GM06990 (cell line): Measurements from ENCODE around the gene PSMD5.

Experiments used
- DNase-seq: peaks from one replicate; pipeline ENCODE4 v3.0.0-alpha.2; 2011; ENCODE audit not compliant: insufficient read length; ENCODE audit errors: extremely low read depth
- H3K27me3 ChIP-seq: replicated peaks from 2 replicates; pipeline ENCODE4 v1.6.0; 2011; ENCODE audit warnings: low read length; ENCODE audit not compliant: control insufficient read depth, insufficient read depth
- H3K36me3 ChIP-seq: 2 replicates; pipeline ENCODE4 v1.5.1; 2011; ENCODE audit warnings: low read length; ENCODE audit not compliant: control insufficient read depth, insufficient read depth
- H3K4me3 ChIP-seq: replicated peaks from 2 replicates; pipeline ENCODE4 v1.5.1; 2011; ENCODE audit warnings: low read depth, mild to moderate bottlenecking, control low read depth, low read length
- CTCF ChIP-seq: IDR thresholded peaks from 2 replicates; pipeline ENCODE4 v1.5.1; 2011; ENCODE audit warnings: low read length, control low read depth, mild to moderate bottlenecking, inconsistent platforms; ENCODE audit not compliant: insufficient read depth, poor library complexity, severe bottlenecking

PSMD5 gene

GRCh38 chr9:120868339-120868675 lies 25.6 kb upstream of the PSMD5 start:
- TF ChIP-seq CTCF: no peak
- Histone ChIP-seq H3K4me3 (peak overlapping the region; percentile 59), H3K27me3 (no peaks in the 10 kb centered on the region), H3K36me3 (peaks cover 38% of the 10 kb centered on the region)
- no peak for DNase-seq

DNA sequence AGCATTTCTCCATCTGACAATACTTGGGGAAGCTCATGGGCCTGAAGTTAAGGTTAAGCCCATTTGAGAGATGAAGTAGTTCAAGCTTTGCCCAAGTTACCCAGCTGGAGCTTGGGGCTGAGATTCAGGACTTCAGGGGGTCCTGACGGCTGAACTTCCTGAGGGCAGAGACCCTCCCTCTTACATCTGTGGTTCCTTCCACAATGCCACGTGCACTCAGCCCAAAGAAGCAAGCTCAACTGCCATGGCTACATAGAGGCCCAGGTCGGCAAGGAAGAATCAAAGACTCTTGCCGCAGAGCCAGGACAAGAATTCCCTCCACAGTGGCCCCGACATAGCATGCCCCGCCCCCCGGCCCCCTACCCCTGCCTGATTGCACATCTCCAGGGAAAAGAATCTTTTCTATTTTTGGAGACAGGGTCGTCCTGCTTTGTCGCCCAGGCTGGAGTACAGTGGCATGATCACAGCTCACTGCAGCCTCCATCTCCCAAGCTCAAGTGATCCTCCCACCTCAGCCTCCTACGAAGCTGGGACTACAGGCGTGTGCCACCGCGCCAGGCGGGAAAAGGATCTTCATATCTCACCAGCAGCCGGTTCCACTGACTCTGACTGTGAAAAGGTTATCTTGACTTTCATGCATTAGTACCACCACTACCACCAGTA lies 25.1 kb upstream of the PSMD5 start:
- Histone ChIP-seq H3K27me3 (no peaks in the 10 kb centered on the region), H3K36me3 (peaks cover 36% of the 10 kb centered on the region), H3K4me3 (peak overlapping the region; percentile 59)
- no peak for TF ChIP-seq CTCF
- no peak for DNase-seq

GRCh38 chr9:120866651-120867050 lies 23.9 kb upstream of the PSMD5 start:
- TF ChIP-seq CTCF: no peak

DNA sequence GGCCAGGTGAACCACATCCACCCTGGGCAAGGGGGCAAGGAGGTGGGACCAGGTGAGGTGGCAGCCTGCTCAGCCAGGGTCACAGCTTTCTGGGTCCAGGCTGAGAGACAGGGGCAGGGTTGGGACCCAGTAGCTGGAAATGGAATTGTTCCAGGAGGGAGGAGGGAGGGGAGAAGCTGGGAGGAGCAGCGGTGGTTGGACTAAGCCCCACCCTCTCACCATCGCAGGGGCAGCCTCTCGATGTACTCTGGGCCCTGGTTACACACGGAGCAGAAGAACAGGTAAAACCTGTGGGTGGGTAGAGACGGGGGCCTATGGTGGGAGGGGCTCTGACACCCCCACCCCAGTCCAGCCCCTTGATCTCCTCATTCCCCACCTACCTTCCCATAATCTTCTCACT lies 23.1 kb upstream of the PSMD5 start:
- H3K27me3 ChIP-seq: no peaks in the 10 kb centered on the region
- no peak overlapping the region for H3K4me3 ChIP-seq
- DNase-seq: no peak
- no peak for TF ChIP-seq CTCF
- H3K36me3 ChIP-seq: peaks cover 48% of the 10 kb centered on the region

More at GRCh38 chr9:120866651-120867050, 23.9 kb upstream of the PSMD5 start:
- Histone ChIP-seq H3K27me3 (no peaks in the 10 kb centered on the region), H3K36me3 (peaks cover 42% of the 10 kb centered on the region), H3K4me3 (no peak overlapping the region)
- no peak for DNase-seq

DNA sequence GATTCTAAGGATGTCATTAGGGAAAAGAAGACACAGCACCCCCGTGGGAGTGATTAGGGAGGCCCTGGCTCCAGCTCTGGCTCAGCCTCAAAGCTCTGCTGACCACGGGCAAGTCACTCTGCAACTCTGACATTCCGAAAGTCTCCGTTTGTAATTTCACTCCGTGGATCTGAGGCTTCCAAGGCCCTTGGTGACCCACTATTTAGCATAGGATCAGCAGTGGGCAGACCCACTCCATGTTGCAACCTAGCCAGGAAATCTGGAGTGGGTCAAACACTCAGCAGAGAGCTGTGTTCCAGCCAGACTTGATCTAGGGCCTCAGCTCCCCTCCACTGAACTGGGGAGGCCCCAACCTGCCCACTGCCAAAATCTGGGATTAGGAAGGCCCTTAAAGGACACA lies 22.5 kb upstream of the PSMD5 start:
- peaks cover 47% of the 10 kb centered on the region for H3K36me3 ChIP-seq

More for the DNA sequence above, 22.5 kb upstream of the PSMD5 start:
- Histone ChIP-seq H3K4me3 (no peak overlapping the region), H3K27me3 (no peaks in the 10 kb centered on the region)
- DNase-seq: no peak
- TF ChIP-seq CTCF: no peak
